Endothelial cell of umbilical vein (primary cell): Measurements from ENCODE around the gene TMEM97. TPM values are rescaled to one million over a fixed set of nuclear protein-coding genes. Genes with fewer than 3 reads are reported as not detected.
A peak's percentile ranks its signal among the peaks of the same experiment; 100 is the strongest.

Experiments
- BruUV-seq: library from RNA; stranded (reverse); fragments of 400-500 nt; replicated peaks from 2 replicates; lab custom pipeline; 2021; lab: Mats Ljungman, UMichigan
- CTCF ChIA-PET: fragments of 300-600, 350-600 bp; sonication (Branson Sonifier 250); formaldehyde crosslinking; loops from one replicate; lab custom pipeline; 2021; ENCODE audit warnings: antibody characterized with exemption, inconsistent platforms; lab: Charles Lee
- POLR2A ChIA-PET: fragments of 300-600, 350-600 bp; sonication (Branson Sonifier 250); formaldehyde crosslinking; loops from one replicate; lab custom pipeline; 2021; ENCODE audit warnings: antibody characterized with exemption, inconsistent platforms; lab: Charles Lee
- DNase-seq: peaks from one replicate; pipeline ENCODE4 v3.0.0-alpha.2; 2011; ENCODE audit warnings: low read depth, low spot score
- FAIRE-seq: peaks from 2 replicates; lab custom pipeline; 2011; peaks lifted over from hg19 to GRCh38; lab: Jason Lieb, UNC
- H2AFZ ChIP-seq: 2 replicates; pipeline ENCODE4 v1.6.0; 2012; ENCODE audit warnings: low read depth, low read length, control low read depth, inconsistent platforms
- H3K27ac ChIP-seq: 2 replicates; pipeline ENCODE4 v1.5.1; 2011; ENCODE audit warnings: low read depth, mild to moderate bottlenecking, control low read depth, low read length, moderate library complexity; ENCODE audit not compliant: insufficient read depth
- H3K27me3 ChIP-seq, 2 experiments: 2 replicates each; pipeline versions ENCODE4 v1.6.0 to v1.6.1; 2011; ENCODE audit warnings: low read length in 2 of 2, mixed read lengths in 1 of 2; ENCODE audit not compliant: control insufficient read depth in 2 of 2, insufficient read depth in 2 of 2
- H3K36me3 ChIP-seq, 2 experiments: 2 replicates in 1 of 2; 3 replicates in 1 of 2; pipeline ENCODE4 v1.5.1; 2011; ENCODE audit warnings: low read length in 2 of 2, mild to moderate bottlenecking in 1 of 2, moderate library complexity in 1 of 2; ENCODE audit not compliant: control insufficient read depth in 2 of 2, insufficient read depth in 2 of 2; ENCODE audit errors: extremely low read depth in 1 of 2
- H3K4me1 ChIP-seq: 3 replicates; pipeline ENCODE4 v1.5.1; 2011; ENCODE audit warnings: mild to moderate bottlenecking, low read length; ENCODE audit not compliant: control insufficient read depth, insufficient read depth; ENCODE audit errors: extremely low read depth
- H3K4me2 ChIP-seq: 2 replicates; pipeline ENCODE4 v1.6.1; 2011; ENCODE audit warnings: low read length, control low read depth, mixed read lengths; ENCODE audit not compliant: insufficient read depth
- H3K4me3 ChIP-seq, 3 experiments: fragments of 200-600 bp in 1 of 3; sonication (generic), shearing (Covaris generic) in 1 of 3; replicated peaks in 1 of 3; 2 replicates each; pipeline ENCODE4 v1.5.1; 2011 to 2016; ENCODE audit warnings: control low read depth in 3 of 3, low read length in 3 of 3, mild to moderate bottlenecking in 2 of 3, inconsistent platforms in 1 of 3, low read depth in 1 of 3, moderate library complexity in 1 of 3; ENCODE audit not compliant: insufficient read depth in 1 of 3
- H3K79me2 ChIP-seq: 2 replicates; pipeline ENCODE4 v1.6.0; 2012; ENCODE audit warnings: low read length, inconsistent platforms; ENCODE audit not compliant: control insufficient read depth, insufficient read depth
- H3K9ac ChIP-seq: replicated peaks from 2 replicates; pipeline ENCODE3; 2011; ENCODE audit warnings: low read length, control low read depth; ENCODE audit not compliant: insufficient read depth; ENCODE audit errors: extremely low read depth
- H3K9me1 ChIP-seq: replicated peaks from 3 replicates; pipeline ENCODE4 v1.6.0; 2011; ENCODE audit warnings: mild to moderate bottlenecking, low read length; ENCODE audit not compliant: control insufficient read depth, insufficient read depth; ENCODE audit errors: extremely low read depth
- H3K9me3 ChIP-seq: replicated peaks from 2 replicates; pipeline ENCODE4 v1.5.1; 2012; ENCODE audit warnings: low read length, inconsistent platforms; ENCODE audit not compliant: control insufficient read depth, insufficient read depth
- H4K20me1 ChIP-seq: replicated peaks from 2 replicates; pipeline ENCODE3; 2011; ENCODE audit warnings: mild to moderate bottlenecking, low read length; ENCODE audit not compliant: control insufficient read depth, insufficient read depth; ENCODE audit errors: extremely low read depth
- CTCF ChIP-seq, 2 donors: IDR thresholded peaks; 1 replicate in 1 of 2; 2 replicates in 1 of 2; pipeline ENCODE4 v1.5.1; 2011; ENCODE audit warnings: low read length in 2 of 2, mild to moderate bottlenecking in 2 of 2, moderate library complexity in 2 of 2, control low read depth in 1 of 2, inconsistent platforms in 1 of 2, low read depth in 1 of 2; ENCODE audit not compliant: insufficient read depth in 1 of 2; ENCODE audit errors: extremely low read depth in 1 of 2
- EZH2 ChIP-seq: IDR thresholded peaks from 2 replicates; pipeline ENCODE4 v1.6.1; 2012; ENCODE audit warnings: borderline replicate concordance, low read depth, mild to moderate bottlenecking, moderate library complexity, low read length, inconsistent platforms; ENCODE audit not compliant: severe bottlenecking
- FOS ChIP-seq: IDR thresholded peaks from 2 replicates; pipeline ENCODE4 v1.6.1; 2011; ENCODE audit warnings: mild to moderate bottlenecking, low read length, moderate library complexity, borderline replicate concordance; ENCODE audit not compliant: insufficient read depth
- GATA2 ChIP-seq: IDR thresholded peaks from 2 replicates; pipeline ENCODE4 v1.7.0; 2011; ENCODE audit warnings: low read depth, mild to moderate bottlenecking, moderate library complexity, mixed read lengths, low read length; ENCODE audit not compliant: insufficient read length, insufficient read depth
- JUN ChIP-seq: IDR thresholded peaks from 2 replicates; pipeline ENCODE4 v1.6.1; 2011; ENCODE audit warnings: borderline replicate concordance, low read depth; ENCODE audit not compliant: insufficient read length, insufficient read depth
- MAX ChIP-seq: IDR thresholded peaks from 2 replicates; pipeline ENCODE4 v1.6.1; 2011; ENCODE audit not compliant: insufficient read depth, insufficient read length
- MYC ChIP-seq: IDR thresholded peaks from one replicate; pipeline ENCODE4 v1.6.1; 2011; ENCODE audit warnings: mild to moderate bottlenecking, low read depth, low read length
- POLR2A ChIP-seq: IDR thresholded peaks from 2 replicates; pipeline ENCODE4 v1.6.1; 2012; ENCODE audit warnings: low read depth, mild to moderate bottlenecking, control low read depth, low read length
- POLR2AphosphoS5 ChIP-seq: IDR thresholded peaks from 2 replicates; pipeline ENCODE4 v1.6.1; 2012; ENCODE audit warnings: low read depth, mild to moderate bottlenecking, control low read depth, low read length, moderate library complexity; ENCODE audit not compliant: insufficient read depth
- dilution Hi-C: fragments of 300-500 bp; cut with MboI; formaldehyde crosslinking; loops from one replicate; pipeline ENCODE4 v1.15.0; 2019; ENCODE audit warnings: low sequenced_read_pairs; ENCODE audit not compliant: extremely low pct_ligation_motif_present
- intact Hi-C: fragments of 100-400 bp; cut with micrococcal nuclease; formaldehyde crosslinking; loops from one replicate; pipeline ENCODE4 v1.10.0; 2022
- polyA plus RNA-seq, 4 experiments: library from polyadenylated mRNA; depleted of rRNA in 3 of 4; stranded (reverse) in 3 of 4; unstranded in 1 of 4; fragments of >200 nt; gene quantifications; 2 replicates each; pipeline versions ENCODE4 v1.2.1 to v1.2.3, GENCODE V29; 2011 to 2012; ENCODE audit warnings: missing spikeins in 1 of 4
- total RNA-seq: library from RNA; stranded (reverse); gene quantifications from 2 replicates; pipeline ENCODE4 v1.2.3, GENCODE V29; 2021

Gene TMEM97
- total and polyA plus RNA-seq, 2 donors (not counting 3 experiments of a cell fraction or from before 2014, with no cell fraction given): 27.0 to 43.5 TPM

- H3K79me2 ChIP-seq: no peaks in the 10 kb centered on the region
- BruUV-seq: no TSS peak
- H4K20me1 ChIP-seq: no peaks in the 10 kb centered on the region
- intact Hi-C loops (no loop called here), dilution Hi-C loops (no loop called here)
- no peak overlapping the region for H3K4me3 ChIP-seq
- no peaks in the 10 kb centered on the region for H3K9me3 ChIP-seq
- no peak overlapping the region for H3K27ac ChIP-seq
- TF ChIP-seq POLR2A: peak; percentile 12
- no peak for TF ChIP-seq MAX
- TF ChIP-seq POLR2AphosphoS5: no peak
- H3K9me1 ChIP-seq: no peaks in the 10 kb centered on the region
- no peak overlapping the region for H3K4me2 ChIP-seq
- no peak overlapping the region for H2AFZ ChIP-seq
- POLR2A ChIA-PET: no interaction called here
- H3K9ac ChIP-seq: no peak overlapping the region
- H3K36me3 ChIP-seq: peaks cover 20 to 36% of the 10 kb centered on the region in 2 experiments
- FAIRE-seq (no peak), DNase-seq (no peak)
- CTCF ChIA-PET: interaction anchor here (0.9 to 3.5 kb wide), 2 partner anchors 7 to 544 kb away, joined by 3 to 23 read pairs; partner anchors contain the start of gene POLDIP2
- H3K27me3 ChIP-seq: no peaks in the 10 kb centered on the region
- peaks cover 32% of the 10 kb centered on the region for H3K4me1 ChIP-seq
Measured at GRCh38 chr17:28348979-28349378, 30.0 kb downstream of the TMEM97 start.

GRCh38 chr17:28350271-28350670, 31.3 kb downstream of the TMEM97 start:
- no peaks in the 10 kb centered on the region for H3K79me2 ChIP-seq
- BruUV-seq: no TSS peak
- H3K4me1 ChIP-seq: peaks cover 29% of the 10 kb centered on the region
- H3K9ac ChIP-seq: no peak overlapping the region
- no peak for DNase-seq
- CTCF ChIA-PET: interaction anchor here (1.1 kb wide), 1 partner anchor 66 kb away, joined by 3 read pairs; no protein-coding TSS in a partner anchor
- no peaks in the 10 kb centered on the region for H3K9me3 ChIP-seq
- no peaks in the 10 kb centered on the region for H4K20me1 ChIP-seq
- no peak overlapping the region for H3K4me3 ChIP-seq
- POLR2A ChIA-PET: no interaction called here
- TF ChIP-seq POLR2AphosphoS5 (no peak), JUN (no peak), GATA2 (no peak), MYC (no peak), EZH2 (no peak), MAX (no peak), POLR2A (no peak), FOS (no peak), CTCF (IDR thresholded peaks at IDR 0.05; ENCODE audit: extremely low read depth in 1 of 2, insufficient read depth in 1 of 2, low read depth in 1 of 2, low read length in 2 of 2) (no peak)
- intact Hi-C loops (loop anchor here (10.0 kb wide), 1 partner anchor 1095 kb away; no protein-coding TSS in a partner anchor), dilution Hi-C loops (no loop called here)
- no peaks in the 10 kb centered on the region for H3K9me1 ChIP-seq
- H3K27ac ChIP-seq: no peak overlapping the region
- FAIRE-seq: no peak
- no peak overlapping the region for H3K4me2 ChIP-seq
- H3K36me3 ChIP-seq: peaks cover 19 to 34% of the 10 kb centered on the region in 2 experiments
- H2AFZ ChIP-seq: no peak overlapping the region
- no peaks in the 10 kb centered on the region for H3K27me3 ChIP-seq
